Muscle of back (tissue), 11 donors: ENCODE results near the gene MAP3K14. TPM values are rescaled to one million over a fixed set of nuclear protein-coding genes. Genes with fewer than 3 reads are reported as not detected.

Source experiments
- DNase-seq, 3 donors: peaks; one replicate each; pipeline versions ENCODE4 v3.0.0 to v3.0.0-alpha.2; 2013
- polyA plus RNA-seq, 10 donors: library from polyadenylated mRNA; unstranded; fragments of 120-200 nt; gene quantifications; one replicate each; pipeline ENCODE4 v1.2.1, GENCODE V29; 2013; ENCODE audit not compliant: insufficient read length in 10 of 10

MAP3K14 gene
- polyA plus RNA-seq, 10 donors: 5.3 to 8.9 (median 8.0) TPM

DNA sequence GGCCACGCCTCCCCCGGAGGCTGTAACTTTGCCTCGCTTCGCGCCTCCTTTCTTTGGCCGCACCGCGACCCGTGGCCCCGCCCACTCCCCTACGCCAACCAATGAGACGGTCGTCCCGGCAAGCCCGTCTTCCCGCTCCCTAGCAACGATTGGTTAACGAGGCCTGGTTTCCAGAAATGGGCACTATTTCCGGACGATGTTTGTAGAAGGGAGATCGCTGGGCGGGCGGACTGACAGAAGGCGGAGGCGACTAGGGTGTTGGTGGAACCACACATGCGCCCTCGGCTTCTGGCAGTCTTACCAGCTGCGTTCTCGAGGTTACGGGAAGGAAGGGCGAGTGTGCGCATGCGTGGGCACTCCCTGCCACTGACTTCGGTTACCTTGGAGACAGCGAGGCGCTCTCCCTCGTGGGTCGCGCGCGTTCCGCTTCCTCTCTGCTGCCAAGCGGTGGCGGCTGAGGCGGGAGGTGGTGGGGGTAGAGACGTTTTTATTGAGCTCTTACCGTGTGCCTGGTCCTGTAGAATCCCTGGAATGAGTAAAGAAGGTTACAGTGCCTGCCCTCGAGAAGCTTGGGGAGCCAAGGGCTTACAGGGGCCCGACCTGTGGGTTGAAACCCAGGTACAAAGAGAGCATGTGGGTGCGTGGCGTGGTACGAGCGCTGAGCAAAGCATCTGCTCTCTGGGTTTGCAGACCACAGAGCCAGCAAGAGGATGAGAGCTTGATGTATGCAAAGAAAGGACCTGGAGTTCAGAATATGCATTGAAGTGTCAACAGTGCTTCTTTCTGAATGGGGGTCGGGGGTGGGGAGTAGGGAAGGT, 500 bp upstream of the MAP3K14 start:
- peak; percentile 100 for DNase-seq

DNA sequence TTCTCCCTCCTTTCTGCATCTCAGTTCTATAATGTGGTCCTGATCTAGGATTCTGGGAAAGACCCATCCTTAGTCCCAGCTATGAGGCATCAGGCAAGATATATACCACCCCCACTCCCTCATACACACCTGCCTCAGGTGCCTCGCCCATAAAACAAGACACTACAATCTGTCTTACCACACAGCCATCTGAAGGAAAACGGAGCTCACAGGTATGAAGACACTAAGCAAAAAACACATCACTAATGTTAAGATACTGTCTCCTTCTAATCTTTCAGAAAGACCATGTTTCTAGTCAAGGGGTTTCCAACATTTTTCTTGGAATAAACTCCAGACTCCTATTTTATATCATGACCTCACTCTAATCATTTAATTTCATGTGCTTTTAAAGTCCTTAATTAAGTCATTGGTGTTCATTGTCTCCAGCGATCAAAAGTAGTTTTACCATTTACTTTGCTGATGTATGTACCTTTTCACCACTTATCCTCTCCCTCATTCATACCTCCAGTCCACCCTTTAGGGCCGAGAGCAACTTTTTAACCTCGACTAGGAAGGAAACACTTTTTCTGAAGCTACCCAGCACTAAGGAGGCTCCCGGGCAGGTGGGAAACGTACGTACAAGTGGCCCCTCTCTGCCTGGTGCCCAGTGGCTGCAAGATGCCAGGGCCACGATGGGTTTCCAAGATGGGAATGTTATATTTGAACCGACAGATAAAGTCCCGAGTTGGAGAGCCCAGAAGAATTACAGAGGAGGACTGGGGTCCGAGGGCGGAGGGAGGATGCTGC, 979 bp downstream of the MAP3K14 start:
- no peak for DNase-seq

DNA sequence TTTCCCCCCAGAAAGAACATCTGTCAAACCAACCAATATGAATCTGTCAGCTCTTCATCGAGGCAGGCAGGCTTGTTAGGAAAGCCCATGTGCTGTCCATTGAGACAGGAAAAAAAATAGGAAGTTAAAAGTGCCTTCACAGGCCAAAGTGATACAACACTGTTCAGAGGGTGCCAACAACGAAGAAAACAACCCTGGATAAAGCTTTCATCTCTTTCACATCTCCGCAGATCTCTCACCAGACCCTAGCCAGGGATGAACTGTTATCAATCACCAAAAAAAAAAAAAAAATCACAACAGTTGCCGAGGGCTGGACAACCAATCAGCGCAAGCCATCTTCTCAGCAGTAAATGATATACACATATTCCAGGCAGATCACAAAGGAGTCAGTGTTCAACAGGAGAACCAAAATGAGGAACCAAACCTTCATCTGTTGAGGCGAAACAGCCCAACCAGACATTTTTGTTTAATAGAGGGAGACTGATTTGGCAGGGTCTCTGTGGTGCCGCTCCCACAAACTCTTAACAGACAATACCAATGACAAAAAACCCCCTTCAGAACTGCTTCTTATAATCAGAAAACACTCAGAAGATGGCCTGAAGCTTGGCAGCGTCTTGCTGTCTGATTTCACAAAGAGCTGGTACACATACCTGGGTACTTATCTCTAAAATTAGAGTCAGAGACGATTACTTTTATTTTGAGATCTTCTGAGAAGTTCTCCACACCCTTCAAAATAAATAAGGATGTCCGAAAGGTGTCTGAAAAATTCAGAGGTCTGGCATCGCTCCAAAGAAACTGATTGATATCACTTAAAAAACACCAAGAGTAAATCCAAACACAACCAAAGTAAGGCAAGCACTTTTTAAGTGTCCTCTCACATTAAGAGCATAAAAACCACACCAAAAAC, 1.8 kb downstream of the MAP3K14 start:
- DNase-seq: peak in 1 of 3 donors; percentile 38

DNA sequence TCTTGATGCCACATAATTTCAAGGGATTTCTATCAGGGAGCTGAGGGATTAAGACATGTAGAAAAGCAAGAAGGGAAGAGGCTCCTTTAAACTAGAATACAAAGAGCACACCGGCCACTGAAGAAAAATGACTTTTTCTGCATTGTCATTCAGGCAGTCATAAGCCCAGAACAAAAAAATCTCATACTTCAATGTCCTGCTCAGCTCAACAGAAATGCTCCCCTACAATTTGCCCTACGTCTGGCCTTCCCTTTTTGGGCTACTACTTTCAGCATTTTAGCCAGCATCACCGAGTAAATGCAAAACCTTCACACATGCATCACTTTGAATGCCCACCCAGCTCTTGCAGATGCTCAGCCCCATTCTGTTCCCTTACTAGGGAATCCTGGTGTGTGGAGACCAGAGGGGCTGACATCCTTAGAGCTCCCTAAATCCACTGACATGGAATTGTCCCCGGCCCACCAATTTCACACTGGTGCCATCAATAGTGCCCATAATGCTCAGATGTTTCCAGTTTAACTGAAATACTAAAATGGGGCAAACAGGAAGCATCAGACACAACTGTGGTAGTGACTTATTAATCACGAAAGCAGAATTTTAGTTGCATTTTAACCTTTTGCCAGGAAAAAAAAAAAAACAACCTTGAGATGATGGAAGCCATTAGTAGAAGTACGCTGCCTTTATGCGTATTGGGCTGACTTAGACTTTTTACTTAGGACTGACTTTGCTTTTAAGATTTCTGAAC, 2.7 kb downstream of the MAP3K14 start:
- DNase-seq: no peak

DNA sequence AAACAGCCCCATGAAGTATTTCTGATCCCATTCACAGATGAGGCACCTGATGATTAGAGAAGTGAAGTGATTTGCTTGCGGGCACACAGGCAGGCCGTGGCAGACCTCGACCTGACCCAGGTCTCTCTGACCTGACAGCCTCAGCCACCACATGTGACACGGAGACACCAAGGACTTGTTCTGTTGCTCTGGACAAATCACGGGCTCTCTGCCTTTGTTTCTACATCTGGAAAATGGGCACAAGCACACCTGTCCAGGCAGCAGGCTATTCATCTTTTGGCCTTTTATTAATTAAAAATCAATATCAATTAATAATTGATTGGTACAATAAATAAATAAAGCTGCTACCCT, 3.4 kb downstream of the MAP3K14 start:
- DNase-seq: no peak

DNA sequence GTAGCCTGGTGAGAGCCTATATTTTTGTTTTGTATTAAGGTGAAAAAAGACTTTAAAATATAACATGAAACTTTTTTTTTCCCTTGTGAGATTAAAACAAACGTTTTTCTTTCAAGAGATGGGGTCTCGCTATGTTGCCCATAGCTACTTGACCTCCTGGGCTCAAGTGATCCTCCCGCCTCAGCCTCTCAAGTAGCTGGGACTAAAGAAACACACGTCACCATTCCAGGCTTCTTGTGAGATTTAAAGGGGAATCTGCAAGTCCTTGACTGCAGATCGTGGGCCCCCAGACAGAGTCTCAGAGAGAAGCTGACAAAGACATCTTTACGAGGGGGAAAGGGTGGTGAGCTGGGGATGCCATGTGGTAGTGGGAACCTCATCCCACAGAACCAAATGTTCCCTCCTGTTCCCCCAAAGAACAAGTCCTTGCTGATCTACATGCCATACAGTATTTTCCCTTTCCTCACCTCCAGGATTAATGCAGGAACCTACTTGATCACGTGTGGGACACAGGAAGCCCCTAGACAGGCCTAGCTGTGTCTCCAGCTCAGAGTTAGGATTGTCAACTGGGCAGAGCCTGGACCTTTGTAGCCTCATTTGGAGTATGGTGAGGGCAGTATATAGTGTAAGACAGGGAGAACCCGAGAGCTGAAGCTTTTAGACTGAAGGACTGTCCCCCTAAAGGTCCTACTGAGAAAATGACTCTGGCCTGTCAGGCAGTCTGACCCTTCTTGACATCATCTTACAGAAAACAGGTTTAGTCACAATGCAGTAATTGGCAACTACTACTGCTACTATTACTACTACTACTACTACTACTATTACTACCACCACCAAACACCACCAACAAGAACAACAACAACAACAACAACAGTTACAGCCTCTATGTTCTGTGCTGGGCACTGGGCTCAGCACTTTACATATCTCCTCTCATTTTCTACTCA, 4.1 kb downstream of the MAP3K14 start:
- no peak for DNase-seq

DNA sequence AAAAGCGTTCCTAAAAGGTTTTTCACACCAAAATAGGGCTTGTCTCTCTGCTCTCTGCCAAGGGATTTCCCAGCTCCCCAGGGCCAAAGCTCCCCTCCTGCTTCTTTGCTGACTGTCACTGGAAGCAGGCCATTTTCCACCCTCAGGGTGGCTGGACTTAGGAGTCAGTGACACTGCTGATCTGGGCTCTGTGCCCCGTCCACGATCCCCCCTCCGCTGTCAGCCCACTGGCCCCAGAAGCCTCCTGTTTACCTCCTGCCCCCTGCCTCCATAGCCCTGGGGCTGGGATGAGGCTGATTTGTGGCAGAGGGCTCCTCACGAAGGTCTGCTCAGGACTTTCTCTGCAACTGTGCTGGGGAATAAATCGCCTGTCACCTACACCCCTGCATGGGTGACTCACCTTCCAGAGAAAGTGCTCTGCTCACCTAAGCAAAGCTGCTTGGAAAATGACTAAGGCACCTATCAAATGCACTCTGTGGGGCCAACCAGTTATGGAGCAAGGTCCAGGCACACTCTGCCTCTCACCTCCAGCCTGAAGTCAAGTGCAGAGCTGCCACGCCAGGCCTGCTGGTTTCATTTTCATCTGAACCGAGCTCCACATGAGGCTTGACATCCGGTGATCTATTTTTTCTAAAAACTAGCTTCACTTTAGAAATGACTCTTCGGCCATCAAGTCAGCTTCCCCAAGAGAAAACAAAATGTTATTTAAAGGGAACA, 4.9 kb downstream of the MAP3K14 start:
- DNase-seq: peak in 1 of 3 donors; percentile 30

DNA sequence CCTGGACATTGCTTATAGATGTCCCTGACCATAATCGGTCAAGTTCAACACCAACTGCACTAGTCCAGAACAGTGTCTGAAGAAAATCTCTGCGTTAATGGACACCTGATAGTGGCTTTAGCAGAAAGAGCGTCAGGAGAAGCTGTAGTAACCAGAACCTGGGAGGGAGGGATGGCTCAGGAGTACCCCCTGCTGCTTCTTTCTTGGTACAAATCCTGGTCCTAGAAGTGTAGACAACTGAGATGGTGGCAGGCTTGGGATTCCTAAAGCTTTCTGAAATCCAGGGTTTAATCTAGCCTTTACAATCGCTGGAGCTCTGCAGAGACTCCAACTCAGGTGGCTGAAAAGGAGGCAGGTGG, 5.4 kb downstream of the MAP3K14 start:
- peak in 1 of 3 donors; percentile 25 for DNase-seq

DNA sequence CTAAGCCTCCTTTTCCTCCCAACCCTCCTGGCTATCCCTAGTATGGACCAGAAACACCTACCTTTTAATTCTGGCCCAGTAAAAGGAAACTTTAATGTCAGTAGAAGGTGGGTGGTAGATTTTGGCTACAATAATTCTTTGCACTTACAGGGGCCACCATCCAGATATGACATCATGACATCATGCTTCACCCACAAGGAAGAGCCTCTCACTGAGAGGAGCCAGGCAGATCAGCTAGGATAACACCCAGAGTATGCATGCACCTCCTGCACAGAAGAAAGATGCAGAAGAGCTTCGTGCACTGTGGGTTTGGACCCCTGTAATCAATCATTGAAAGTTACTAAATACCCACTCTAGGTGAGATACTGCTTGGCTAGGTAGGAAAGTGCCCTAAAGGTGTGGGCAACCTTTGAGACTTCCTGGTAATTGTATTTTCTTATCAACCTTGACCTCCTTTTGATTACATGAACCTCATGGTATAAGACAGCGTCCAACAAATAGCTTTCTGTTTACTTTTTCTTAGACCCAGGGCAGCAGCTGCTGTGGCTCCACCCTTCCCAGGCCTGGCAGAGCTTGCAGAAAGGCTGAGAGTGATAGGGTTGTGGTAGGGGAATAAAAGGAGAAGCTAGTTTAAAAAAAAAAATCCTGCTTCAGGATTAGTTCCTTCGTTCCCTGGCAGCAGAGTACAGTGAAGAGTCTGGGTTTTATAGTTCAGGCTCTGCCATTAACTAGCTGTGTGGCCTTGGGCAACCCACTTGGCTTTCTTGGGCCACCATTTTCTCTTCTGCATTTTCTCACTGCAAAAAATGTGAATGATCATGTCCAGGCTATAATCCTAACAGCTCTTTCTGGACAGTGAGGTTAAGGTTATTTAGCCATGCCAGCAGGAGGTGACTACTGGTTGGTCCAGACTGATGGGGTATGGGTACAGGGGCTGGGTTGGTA, 6.2 kb downstream of the MAP3K14 start:
- peak in 1 of 3 donors; percentile 59 for DNase-seq

DNA sequence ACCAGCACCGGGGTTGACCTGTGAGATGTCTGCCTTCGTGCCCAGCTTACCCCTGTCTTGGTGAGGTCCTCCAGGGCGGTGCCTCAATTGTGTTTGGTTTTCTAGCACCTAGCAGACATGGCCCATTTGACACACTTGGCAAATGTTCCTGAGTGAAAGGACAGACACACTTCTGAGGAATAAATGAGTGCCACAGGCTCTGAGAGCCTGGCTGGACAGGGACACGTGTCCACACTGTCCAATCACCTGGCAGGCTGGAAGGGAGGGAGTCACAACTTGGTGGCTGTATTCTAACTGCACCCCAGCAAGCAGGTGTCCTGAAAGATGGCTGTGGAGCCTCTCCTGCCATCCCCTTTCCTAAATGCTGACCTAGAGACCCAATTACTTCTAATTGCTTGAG, 7.4 kb downstream of the MAP3K14 start:
- DNase-seq: no peak

DNA sequence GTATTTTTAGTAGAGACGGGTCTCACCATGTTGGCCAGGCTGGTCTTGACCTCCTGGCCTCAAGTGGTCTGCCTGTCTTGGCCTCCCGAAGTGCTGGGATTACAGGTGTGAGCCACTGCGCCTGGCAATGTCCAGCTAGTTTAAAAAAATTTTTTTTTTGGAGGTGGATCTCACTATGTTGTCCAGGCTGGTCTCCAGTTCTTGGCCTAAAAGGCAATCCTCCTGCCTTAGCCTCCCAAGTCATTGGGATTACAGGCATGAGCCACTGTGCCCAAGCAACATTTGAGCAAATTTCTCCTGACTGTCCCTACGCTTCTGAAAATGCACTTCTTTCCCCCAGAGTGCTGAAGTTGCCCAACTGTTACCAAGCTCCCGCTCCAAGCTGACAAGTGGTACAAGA, 8.0 kb downstream of the MAP3K14 start:
- DNase-seq: no peak

DNA sequence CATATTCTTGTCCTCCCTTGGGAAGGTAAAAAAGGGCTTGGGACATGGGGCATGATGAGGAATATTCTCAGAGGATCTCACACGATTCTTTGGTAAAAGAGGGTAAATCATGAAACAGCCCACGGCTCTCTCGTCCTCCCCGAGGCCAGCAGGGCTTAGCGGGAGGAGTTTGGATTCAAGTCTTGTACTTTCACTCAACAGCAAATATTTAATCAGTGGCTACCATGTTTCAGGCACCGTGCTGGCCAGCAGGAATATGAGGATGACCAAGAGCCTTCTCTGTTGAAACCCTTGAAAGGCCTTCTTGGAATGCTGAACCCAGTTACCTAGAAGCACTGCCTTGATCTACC, 8.8 kb downstream of the MAP3K14 start:
- DNase-seq: no peak

DNA sequence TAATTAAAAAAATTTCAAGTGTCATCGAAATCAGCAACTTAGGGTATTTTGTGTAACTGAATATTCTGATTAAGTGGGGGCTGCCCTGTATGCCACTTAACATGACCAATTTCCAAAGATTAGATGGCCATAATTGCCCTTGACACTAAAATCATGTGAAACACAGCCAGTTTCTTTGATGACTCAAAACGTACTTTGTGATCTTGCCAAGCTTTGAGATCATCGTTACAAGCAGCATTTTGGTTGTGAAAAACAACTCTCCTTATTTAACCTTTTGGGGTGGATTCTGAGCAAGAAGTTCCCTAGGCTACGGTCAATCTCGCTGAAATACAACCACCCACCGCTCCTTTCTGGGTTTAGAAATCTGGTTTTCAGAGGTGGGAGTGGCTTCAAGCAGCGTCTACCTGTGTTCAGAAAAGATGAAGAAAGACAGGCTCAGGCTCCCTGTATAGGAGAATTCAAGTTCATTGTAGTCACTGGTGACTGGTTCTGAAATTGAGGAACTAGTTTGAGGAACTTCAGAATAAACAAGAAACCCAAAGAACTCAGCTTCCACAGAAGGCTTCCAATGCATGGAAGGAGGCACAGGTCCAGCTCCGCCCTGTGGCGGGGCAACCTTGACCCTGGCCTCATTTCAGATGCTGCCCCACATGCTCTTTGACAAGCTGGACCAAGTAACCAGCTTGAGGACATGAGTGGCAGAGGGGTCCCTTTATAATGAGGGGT, 9.4 kb downstream of the MAP3K14 start:
- peak in 1 of 3 donors; percentile 53 for DNase-seq

DNA sequence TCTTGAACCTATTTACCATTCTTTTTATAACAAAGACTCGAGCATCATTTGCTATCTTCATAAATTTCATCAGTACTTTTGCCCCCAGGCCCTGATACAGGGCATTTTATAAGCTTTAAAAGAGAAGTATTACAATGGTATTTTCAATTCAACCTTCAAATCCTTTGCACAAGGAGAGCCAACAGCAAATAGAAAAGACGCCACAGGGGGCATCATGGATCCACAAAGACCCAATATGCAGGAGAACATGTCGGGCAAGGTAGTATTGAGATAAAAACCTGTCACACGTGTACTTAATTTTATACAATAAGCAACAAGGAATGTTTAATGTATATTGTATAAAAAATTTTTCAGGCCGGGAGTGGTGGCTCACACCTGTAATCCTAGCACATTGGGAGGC, 10.2 kb downstream of the MAP3K14 start:
- DNase-seq: no peak

DNA sequence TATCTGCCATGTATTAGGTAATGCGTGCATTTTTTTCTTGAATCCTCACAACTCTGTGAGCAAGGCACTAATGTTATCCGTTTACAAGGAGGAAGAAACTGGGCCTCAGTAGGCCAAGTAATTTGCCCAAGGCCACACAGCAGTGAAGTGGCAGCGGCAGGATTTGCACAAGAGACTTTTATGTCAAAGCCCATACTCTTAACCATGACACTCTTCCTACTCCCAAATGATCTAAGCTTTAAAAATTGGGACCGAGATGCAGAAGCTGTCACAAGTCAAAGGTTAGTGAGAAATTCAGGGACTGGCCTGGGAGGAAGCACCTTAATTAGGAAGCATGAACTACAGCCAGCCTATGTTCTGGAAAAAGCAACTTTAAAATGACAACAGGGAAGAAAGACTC, 10.7 kb downstream of the MAP3K14 start:
- DNase-seq: no peak

DNA sequence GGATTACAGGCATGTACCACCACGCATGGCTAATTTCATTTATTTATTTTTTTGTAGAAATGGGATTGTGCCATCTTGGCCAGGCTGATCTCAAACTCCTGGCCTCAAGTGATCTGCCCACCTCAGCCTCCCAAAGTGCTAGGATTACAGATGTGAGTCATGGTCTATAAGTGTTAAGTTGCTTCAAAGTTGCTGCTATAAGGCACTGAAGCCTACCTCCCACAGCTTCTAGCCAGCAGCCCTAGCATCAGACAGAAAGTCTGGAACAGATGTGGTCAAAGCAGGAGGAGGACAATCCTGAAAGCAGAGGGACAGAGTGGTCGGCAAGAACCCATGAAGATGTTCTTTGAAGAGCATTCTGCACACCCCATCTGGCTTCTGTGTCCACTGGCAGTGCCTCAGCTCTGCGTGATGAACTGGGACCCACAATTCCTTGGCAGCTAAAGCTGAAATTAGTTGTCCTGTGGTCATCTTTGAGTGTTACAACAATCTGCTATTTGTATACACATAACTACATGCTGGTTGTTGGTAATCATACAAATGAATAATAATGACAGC, 11.2 kb downstream of the MAP3K14 start:
- DNase-seq: no peak

DNA sequence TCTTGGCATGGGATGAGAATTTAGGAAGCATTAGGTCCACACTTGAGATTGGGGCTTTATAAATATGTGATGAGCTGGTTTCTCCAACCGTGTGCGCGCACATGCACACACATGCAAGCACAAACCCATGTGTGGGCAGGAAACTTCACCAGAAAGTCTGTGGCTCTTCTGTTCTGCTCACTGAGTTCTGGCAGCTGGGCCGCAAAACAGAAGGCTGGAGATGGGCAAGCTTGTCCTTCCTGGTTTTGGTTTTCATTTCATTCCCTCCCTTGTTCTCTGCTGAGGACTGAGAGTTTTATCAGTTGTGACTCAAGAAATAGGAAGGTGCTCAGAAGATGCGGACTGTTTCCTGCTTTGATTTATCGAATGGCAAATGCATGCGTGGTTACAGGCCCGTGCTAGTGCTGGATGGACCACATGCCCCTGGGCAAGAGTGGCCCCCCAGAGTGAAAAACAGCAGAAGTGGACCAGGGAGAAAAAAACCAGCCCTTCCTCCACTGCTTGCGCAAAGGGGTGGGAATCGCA, 14.1 kb downstream of the MAP3K14 start:
- DNase-seq: no peak
